Suprapubic skin (tissue), 4 donors: ENCODE measurements around the gene SLC22A8. TPM values are rescaled to one million over a fixed set of nuclear protein-coding genes. Genes with fewer than 3 reads are reported as not detected.
"Not testable (repeated sequence)": the region's sequence is repeated elsewhere in the genome, so short reads cannot be mapped to it uniquely, and the experiment has no call there.

Source experiments
- DNase-seq, 2 donors: peaks; one replicate each; pipeline ENCODE4 v3.0.0-alpha.2; 2019; ENCODE audit warnings: low spot score in 2 of 2
- H3K27ac ChIP-seq: fragments of 200-600 bp; sonication (generic); one replicate; pipeline ENCODE4 v1.5.1; 2019
- H3K27me3 ChIP-seq: fragments of 200-600 bp; sonication (generic); one replicate; pipeline ENCODE4 v1.5.1; 2019
- H3K36me3 ChIP-seq: fragments of 200-600 bp; sonication (generic); one replicate; pipeline ENCODE4 v1.5.1; 2019
- H3K4me1 ChIP-seq: fragments of 200-600 bp; sonication (generic); one replicate; pipeline ENCODE4 v1.5.1; 2019
- H3K4me3 ChIP-seq: fragments of 200-600 bp; sonication (generic); one replicate; pipeline ENCODE4 v1.5.1; 2019; ENCODE audit warnings: mild to moderate bottlenecking
- H3K9me3 ChIP-seq: fragments of 200-600 bp; sonication (generic); one replicate; pipeline ENCODE4 v1.5.1; 2019
- EP300 ChIP-seq: sonication (generic); formaldehyde crosslinking; IDR thresholded peaks from one replicate; pipeline ENCODE4 v1.6.1; 2017; ENCODE audit warnings: antibody characterized with exemption
- POLR2A ChIP-seq, 2 donors: fragments of 450-650 bp; IDR thresholded peaks; one replicate each; pipeline ENCODE4 v1.6.1; 2017; ENCODE audit warnings: antibody characterized with exemption in 2 of 2, mild to moderate bottlenecking in 2 of 2, moderate library complexity in 2 of 2
- POLR2AphosphoS5 ChIP-seq, 3 donors: sonication (generic); formaldehyde crosslinking; IDR thresholded peaks; one replicate each; pipeline ENCODE4 v1.6.1; 2017; ENCODE audit warnings: antibody characterized with exemption in 3 of 3
- WGBS: methylation state at CpG from one replicate; pipeline ENCODE4 v1.1.5; 2018; 5-methylcytosine and 5-hydroxymethylcytosine counted together
- total RNA-seq, 4 donors: library from RNA; depleted of rRNA; stranded (reverse); fragments of >200 nt; gene quantifications; one replicate each; pipeline ENCODE4 v1.1.0, GENCODE V29; 2016
- TF ChIP-seq, protein P1 (sequence below), 2 donors: fragments of 200-600 bp in 1 of 2; fragments of 450-650 bp in 1 of 2; sonication (generic) in 1 of 2; IDR thresholded peaks; one replicate each; pipeline ENCODE4 v1.5.1; 2016 to 2019; ENCODE audit warnings: antibody characterized with exemption in 2 of 2, mild to moderate bottlenecking in 1 of 2, moderate library complexity in 1 of 2

Gene SLC22A8
- total RNA-seq, 4 donors from 2014 or later, result not detected

DNA sequence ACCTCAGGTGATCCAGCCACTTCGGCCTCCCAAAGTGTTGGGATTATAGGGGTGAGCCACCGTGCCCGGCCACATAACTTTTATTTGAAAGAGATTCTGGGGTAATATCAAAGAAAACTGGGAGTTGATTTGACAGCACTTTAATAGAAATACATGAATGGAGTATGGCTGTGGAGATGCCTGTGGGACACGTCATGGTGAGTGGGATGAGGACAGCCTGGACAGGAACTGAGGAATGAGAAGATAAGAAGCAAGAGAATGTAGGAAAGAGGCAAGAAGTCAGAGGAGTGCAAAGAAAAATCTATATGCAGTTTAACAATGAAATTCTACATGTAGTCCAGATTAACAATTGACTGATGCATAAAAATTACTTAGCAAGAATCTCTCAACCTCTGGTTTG lies 61.8 kb downstream of the SLC22A8 start:
- peaks cover 6% of the 10 kb centered on the region for H3K4me1 ChIP-seq
- no peaks in the 10 kb centered on the region for H3K36me3 ChIP-seq
- no peaks in the 10 kb centered on the region for H3K9me3 ChIP-seq
- TF ChIP-seq, protein P1, sequence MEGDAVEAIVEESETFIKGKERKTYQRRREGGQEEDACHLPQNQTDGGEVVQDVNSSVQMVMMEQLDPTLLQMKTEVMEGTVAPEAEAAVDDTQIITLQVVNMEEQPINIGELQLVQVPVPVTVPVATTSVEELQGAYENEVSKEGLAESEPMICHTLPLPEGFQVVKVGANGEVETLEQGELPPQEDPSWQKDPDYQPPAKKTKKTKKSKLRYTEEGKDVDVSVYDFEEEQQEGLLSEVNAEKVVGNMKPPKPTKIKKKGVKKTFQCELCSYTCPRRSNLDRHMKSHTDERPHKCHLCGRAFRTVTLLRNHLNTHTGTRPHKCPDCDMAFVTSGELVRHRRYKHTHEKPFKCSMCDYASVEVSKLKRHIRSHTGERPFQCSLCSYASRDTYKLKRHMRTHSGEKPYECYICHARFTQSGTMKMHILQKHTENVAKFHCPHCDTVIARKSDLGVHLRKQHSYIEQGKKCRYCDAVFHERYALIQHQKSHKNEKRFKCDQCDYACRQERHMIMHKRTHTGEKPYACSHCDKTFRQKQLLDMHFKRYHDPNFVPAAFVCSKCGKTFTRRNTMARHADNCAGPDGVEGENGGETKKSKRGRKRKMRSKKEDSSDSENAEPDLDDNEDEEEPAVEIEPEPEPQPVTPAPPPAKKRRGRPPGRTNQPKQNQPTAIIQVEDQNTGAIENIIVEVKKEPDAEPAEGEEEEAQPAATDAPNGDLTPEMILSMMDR (IDR thresholded peaks at IDR 0.05), result no peak
- TF ChIP-seq POLR2AphosphoS5 (IDR thresholded peaks at IDR 0.05) (no peak), POLR2A (IDR thresholded peaks at IDR 0.05) (no peak), EP300 (no peak)
- H3K27me3 ChIP-seq, result no peaks in the 10 kb centered on the region
- H3K27ac ChIP-seq, result no peak overlapping the region
- WGBS, result 92% methylated on average over 4 of the region's 4 CpGs
- no peak for DNase-seq
- H3K4me3 ChIP-seq, result no peak overlapping the region

DNA sequence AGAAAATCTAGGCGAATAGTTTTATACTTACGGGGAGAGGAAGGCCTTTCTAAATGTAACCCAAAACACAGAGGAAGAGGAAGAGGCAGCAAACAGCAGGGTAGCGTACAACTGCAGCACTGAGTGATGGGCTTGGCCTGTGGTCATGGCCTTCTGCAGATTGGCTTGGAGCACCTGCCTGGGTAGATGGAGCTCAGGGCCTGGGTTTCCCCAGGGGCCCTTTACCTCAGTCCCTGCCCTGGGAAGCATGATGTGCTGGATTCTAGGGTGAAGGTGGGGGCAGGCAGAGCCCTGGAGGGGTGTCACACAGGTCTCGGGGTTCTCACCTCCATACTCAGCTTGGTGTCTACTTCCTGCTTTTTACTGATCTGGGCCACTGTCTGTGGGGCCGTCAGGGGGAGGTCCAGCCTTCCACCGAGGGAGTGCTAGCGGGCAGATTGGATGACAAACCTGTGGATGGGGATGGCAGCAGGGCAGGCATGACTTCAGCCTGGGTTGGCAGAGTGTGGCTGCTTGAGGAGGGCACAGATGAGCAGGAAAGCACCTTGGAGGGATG lies 66.8 kb downstream of the SLC22A8 start:
- WGBS, result 83% methylated on average over 7 of the region's 7 CpGs
- no peak for DNase-seq
- TF ChIP-seq EP300 (no peak), POLR2A (IDR thresholded peaks at IDR 0.05) (no peak), POLR2AphosphoS5 (IDR thresholded peaks at IDR 0.05) (no peak)
- TF ChIP-seq, protein P1 (IDR thresholded peaks at IDR 0.05), result no peak

DNA sequence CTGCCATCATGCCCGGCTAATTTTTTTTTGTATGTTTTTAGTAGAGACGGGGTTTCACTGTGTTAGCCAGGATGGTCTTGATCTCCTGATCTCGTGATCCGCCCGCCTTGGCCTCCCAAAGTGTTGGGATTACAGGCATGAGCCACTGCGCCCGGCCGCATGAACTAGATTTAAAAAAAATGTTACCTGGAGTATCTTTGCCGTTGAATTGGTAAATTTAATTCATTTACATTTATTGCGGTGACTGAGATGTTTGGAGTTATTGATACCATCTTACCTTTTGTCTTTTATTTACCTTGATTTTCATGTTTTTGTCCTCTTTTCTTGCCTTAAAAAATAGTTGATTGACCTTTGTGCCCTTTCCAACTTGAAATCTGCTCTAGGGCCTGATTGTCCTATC lies 70.1 kb downstream of the SLC22A8 start:
- H3K27ac ChIP-seq, DNase-seq, H3K4me1 ChIP-seq, H3K4me3 ChIP-seq, H3K36me3 ChIP-seq, H3K9me3 ChIP-seq, H3K27me3 ChIP-seq: not testable (repeated sequence)
- WGBS, result 97% methylated on average over 10 of the region's 10 CpGs

More for the DNA sequence above, 66.8 kb downstream of the SLC22A8 start:
- H3K27ac ChIP-seq, result no peak overlapping the region
- no peak overlapping the region for H3K4me3 ChIP-seq
- H3K27me3 ChIP-seq, result no peaks in the 10 kb centered on the region
- no peaks in the 10 kb centered on the region for H3K36me3 ChIP-seq
- no peaks in the 10 kb centered on the region for H3K9me3 ChIP-seq
- H3K4me1 ChIP-seq, result no peaks in the 10 kb centered on the region

Other genes starting within 250 kb of the SLC22A8 start
- 10 to 100 TPM; 10.2 to 48.7 (median 21.9) TPM for gene TAF6L, start 244.4 kb downstream of the SLC22A8 start, total RNA-seq
- 10 to 100 TPM; 37.6 to 72.6 (median 59.8) TPM for gene TMEM179B, start 228.4 kb downstream of the SLC22A8 start, total RNA-seq
- 10 to 100 TPM; 15.9 to 30.2 (median 23.4) TPM for gene TMEM223, start 223.8 kb downstream of the SLC22A8 start, total RNA-seq
- gene NXF1, start 210.4 kb downstream of the SLC22A8 start, total RNA-seq, result 100 to 1,000 TPM in 3 of 4 donors, 10 to 100 TPM in 1; 88.1 to 156 (median 115) TPM
- gene STX5, start 183.8 kb downstream of the SLC22A8 start, total RNA-seq, result 10 to 100 TPM; 26.8 to 47.8 (median 43.2) TPM
- gene TEX54, start 183.0 kb downstream of the SLC22A8 start, total RNA-seq, result not detected
- 10 to 100 TPM; 63.3 to 79.8 (median 70.3) TPM for gene WDR74, start 176.3 kb downstream of the SLC22A8 start, total RNA-seq
- 100 to 1,000 TPM; 170 to 234 (median 198) TPM for gene SLC3A2, start 134.9 kb downstream of the SLC22A8 start, total RNA-seq
- 1 to 10 TPM; 2.5 to 5.4 (median 4.5) TPM for gene CHRM1, start 94.5 kb downstream of the SLC22A8 start, total RNA-seq
- gene SLC22A6, start 30.9 kb downstream of the SLC22A8 start, total RNA-seq, result not detected
- not detected for gene SLC22A24, start 128.4 kb upstream of the SLC22A8 start, total RNA-seq
- gene SLC22A25, start 227.8 kb upstream of the SLC22A8 start, total RNA-seq, result not detected